ENCODE measurements around the gene ZNF641.

GRCh38 chr12:48300774-48301173 is 49.9 kb downstream of the ZNF641 start:
- TF ChIP-seq RFX5 (IDR thresholded peaks at IDR 0.05) (no peak), CTCF (IDR thresholded peaks at IDR 0.05) (no peak), HDAC2 (IDR thresholded peaks at IDR 0.05) (no peak), RAD21 (conservative IDR thresholded peaks at IDR 0.05 in 1 of 2, IDR thresholded peaks at IDR 0.05 in 1 of 2) (no peak), POLR2A (IDR thresholded peaks at IDR 0.05; ENCODE audit: low read length) (no peak), EP300 (IDR thresholded peaks at IDR 0.05) (no peak), POLR2AphosphoS2 (conservative IDR thresholded peaks at IDR 0.05; ENCODE audit: low read length) (no peak), MAZ (IDR thresholded peaks at IDR 0.05; ENCODE audit: borderline replicate concordance, low read depth, low read length) (no peak), REST (IDR thresholded peaks at IDR 0.05) (no peak)

Measured in A549 (cell line).